Uterus (tissue), 4 donors: ENCODE measurements around the gene HLA-DRA. TPM values are rescaled to one million over a fixed set of nuclear protein-coding genes. Genes with fewer than 3 reads are reported as not detected.

Source experiments
- DNase-seq, 2 donors: peaks; one replicate each; pipeline ENCODE4 v3.0.0-alpha.2; 2019 to 2020
- H3K27ac ChIP-seq, 2 donors: fragments of 200-600 bp; sonication (generic); 1 replicate in 1 of 2; 2 replicates in 1 of 2; pipeline ENCODE4 v1.5.1; 2016 to 2018
- H3K27me3 ChIP-seq, 2 donors: fragments of 200-600 bp; sonication (generic); one replicate each; pipeline ENCODE4 v1.5.1; 2018 to 2019; ENCODE audit warnings: control low read depth in 1 of 2
- H3K36me3 ChIP-seq, 2 donors: fragments of 200-600 bp; sonication (generic); one replicate each; pipeline ENCODE4 v1.5.1; 2019; ENCODE audit warnings: control low read depth in 1 of 2
- H3K4me1 ChIP-seq, 2 donors: fragments of 200-600 bp; sonication (generic); one replicate each; pipeline ENCODE4 v1.5.1; 2018 to 2019; ENCODE audit warnings: control low read depth in 1 of 2
- H3K4me3 ChIP-seq, 2 donors: fragments of 200-600 bp; sonication (generic); 1 replicate in 1 of 2; 2 replicates in 1 of 2; pipeline ENCODE4 v1.5.1; 2018 to 2019; ENCODE audit warnings: mild to moderate bottlenecking in 1 of 2
- H3K9me3 ChIP-seq, 2 donors: fragments of 200-600 bp; sonication (generic); one replicate each; pipeline ENCODE4 v1.5.1; 2019; ENCODE audit warnings: control low read depth in 1 of 2
- POLR2A ChIP-seq, 2 donors: fragments of 450-650 bp; IDR thresholded peaks; one replicate each; pipeline ENCODE4 v1.6.1; 2016; ENCODE audit warnings: antibody characterized with exemption in 2 of 2, mild to moderate bottlenecking in 1 of 2, moderate library complexity in 1 of 2
- intact Hi-C: fragments of 100-400 bp; cut with DNase I; formaldehyde crosslinking; loops from one replicate; pipeline ENCODE4 v1.15.1; 2023; ENCODE audit warnings: low total_unique reads
- total RNA-seq, 4 donors: library from RNA; depleted of rRNA in 3 of 4; stranded (reverse); fragments of >200 nt in 3 of 4; gene quantifications; one replicate each; pipeline versions ENCODE4 v1.1.0 to v1.2.4, GENCODE V29; 2014 to 2023
- TF ChIP-seq, protein P1 (sequence below), 4 experiments: fragments of 200-600 bp in 2 of 4; fragments of 450-650 bp in 2 of 4; sonication (generic) in 2 of 4; IDR thresholded peaks; one replicate each; pipeline ENCODE4 v1.5.1; 2016 to 2019; ENCODE audit warnings: antibody characterized with exemption in 4 of 4, mild to moderate bottlenecking in 2 of 4, moderate library complexity in 1 of 4
- donor health status: DM: yes; HTN: yes; CAD: no.

Gene HLA-DRA
- total RNA-seq, 4 donors from 2014 or later, result 130 to 356 (median 227) TPM

DNA sequence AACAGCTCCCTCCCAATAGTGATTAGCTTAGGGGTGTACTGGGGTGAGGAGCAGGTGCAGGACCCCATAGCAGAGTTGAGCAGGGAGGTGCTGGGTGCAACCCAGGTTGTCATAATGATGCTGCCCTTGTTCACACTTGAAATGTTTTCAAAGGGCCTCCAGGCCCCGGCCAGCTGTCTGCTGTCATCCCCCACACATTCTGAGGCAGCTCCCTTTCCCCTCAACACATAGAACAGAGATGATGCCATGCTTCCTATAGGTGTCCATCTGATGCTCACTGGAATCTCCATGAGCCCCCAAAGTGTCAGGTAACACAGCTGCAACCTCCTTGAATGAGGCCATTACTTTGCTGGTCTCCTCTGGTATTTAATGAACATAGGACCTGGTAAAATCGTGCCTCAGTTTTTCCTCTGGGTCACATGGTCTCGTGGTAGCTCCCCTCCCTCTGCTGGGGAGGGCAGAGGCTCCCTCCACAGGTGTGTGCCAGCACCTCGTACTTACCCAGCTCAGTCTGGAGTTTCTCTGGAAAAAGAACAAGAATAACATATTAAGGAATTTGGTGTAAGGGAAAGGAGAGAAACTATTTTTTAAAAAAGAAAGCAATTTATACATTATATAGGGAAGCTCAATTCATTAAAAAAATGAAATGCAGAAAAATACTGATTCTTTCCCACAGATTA lies 38.3 kb upstream of the HLA-DRA start:
- intact Hi-C loops, result no loop called here
- no peak overlapping the region for H3K4me3 ChIP-seq
- no peak overlapping the region for H3K27ac ChIP-seq
- TF ChIP-seq, protein P1, sequence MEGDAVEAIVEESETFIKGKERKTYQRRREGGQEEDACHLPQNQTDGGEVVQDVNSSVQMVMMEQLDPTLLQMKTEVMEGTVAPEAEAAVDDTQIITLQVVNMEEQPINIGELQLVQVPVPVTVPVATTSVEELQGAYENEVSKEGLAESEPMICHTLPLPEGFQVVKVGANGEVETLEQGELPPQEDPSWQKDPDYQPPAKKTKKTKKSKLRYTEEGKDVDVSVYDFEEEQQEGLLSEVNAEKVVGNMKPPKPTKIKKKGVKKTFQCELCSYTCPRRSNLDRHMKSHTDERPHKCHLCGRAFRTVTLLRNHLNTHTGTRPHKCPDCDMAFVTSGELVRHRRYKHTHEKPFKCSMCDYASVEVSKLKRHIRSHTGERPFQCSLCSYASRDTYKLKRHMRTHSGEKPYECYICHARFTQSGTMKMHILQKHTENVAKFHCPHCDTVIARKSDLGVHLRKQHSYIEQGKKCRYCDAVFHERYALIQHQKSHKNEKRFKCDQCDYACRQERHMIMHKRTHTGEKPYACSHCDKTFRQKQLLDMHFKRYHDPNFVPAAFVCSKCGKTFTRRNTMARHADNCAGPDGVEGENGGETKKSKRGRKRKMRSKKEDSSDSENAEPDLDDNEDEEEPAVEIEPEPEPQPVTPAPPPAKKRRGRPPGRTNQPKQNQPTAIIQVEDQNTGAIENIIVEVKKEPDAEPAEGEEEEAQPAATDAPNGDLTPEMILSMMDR (IDR thresholded peaks at IDR 0.05), result no peak
- TF ChIP-seq POLR2A (IDR thresholded peaks at IDR 0.05), result no peak
- no peaks in the 10 kb centered on the region for H3K36me3 ChIP-seq
- H3K4me1 ChIP-seq, result no peaks in the 10 kb centered on the region
- H3K9me3 ChIP-seq, result no peaks in the 10 kb centered on the region
- DNase-seq, result no peak
- H3K27me3 ChIP-seq, result peaks cover 0 to 5% of the 10 kb centered on the region in 2 donors

DNA sequence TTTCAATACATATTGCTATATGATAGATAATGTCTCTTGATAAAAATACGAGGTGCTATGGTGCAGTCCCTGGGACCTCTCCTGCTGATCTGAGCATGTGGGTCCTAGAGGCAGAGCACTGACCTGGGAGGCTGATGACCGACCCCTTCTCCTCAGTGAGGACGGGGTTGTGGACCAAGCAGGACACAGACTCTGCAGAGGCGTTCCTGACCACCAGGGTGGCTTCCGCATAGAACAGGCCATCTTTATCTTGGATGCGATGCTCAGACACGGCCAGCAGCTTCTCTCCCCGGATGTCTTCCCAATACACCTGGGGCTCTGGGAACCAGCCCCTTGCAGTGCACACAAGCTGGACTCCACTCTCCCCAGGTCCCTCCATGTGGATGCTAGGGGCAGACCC lies 36.9 kb upstream of the HLA-DRA start:
- intact Hi-C loops, result no loop called here
- no peaks in the 10 kb centered on the region for H3K36me3 ChIP-seq
- no peaks in the 10 kb centered on the region for H3K9me3 ChIP-seq
- no peak overlapping the region for H3K4me3 ChIP-seq
- no peak overlapping the region for H3K27ac ChIP-seq
- no peak for DNase-seq
- TF ChIP-seq, protein P1 (IDR thresholded peaks at IDR 0.05), result no peak
- no peak for TF ChIP-seq POLR2A (IDR thresholded peaks at IDR 0.05)
- H3K4me1 ChIP-seq, result no peaks in the 10 kb centered on the region
- H3K27me3 ChIP-seq, result peaks cover 0 to 6% of the 10 kb centered on the region in 2 donors

DNA sequence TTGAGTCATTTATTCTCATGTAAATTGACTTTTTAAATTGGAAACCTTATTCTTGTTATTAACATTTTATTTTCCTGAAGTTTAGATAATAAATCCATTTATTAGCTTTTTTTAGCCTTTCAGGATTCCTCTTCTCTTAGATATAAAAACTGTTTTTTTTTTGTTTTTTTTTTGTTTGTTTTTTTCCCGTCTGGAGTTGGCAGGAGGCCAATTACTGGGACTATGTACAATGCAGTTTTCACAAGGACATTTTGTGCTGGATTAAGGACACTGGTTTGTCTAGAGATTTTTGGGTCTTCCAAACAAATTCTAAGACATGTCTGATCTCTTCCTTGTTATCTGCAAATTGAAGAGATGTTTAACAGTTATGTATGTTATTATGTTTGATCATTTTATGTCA lies 34.0 kb upstream of the HLA-DRA start:
- H3K4me3 ChIP-seq, result no peak overlapping the region
- no peak for DNase-seq
- no peak for TF ChIP-seq POLR2A (IDR thresholded peaks at IDR 0.05)
- TF ChIP-seq, protein P1 (IDR thresholded peaks at IDR 0.05), result no peak
- no peaks in the 10 kb centered on the region for H3K9me3 ChIP-seq
- peaks cover 0 to 12% of the 10 kb centered on the region in 2 donors for H3K27me3 ChIP-seq
- intact Hi-C loops, result no loop called here
- H3K27ac ChIP-seq, result no peak overlapping the region
- no peaks in the 10 kb centered on the region for H3K36me3 ChIP-seq
- no peaks in the 10 kb centered on the region for H3K4me1 ChIP-seq

- Histone ChIP-seq H3K4me1 (no peaks in the 10 kb centered on the region), H3K27me3 (peaks cover 0 to 12% of the 10 kb centered on the region in 2 donors), H3K36me3 (no peaks in the 10 kb centered on the region), H3K9me3 (no peaks in the 10 kb centered on the region), H3K4me3 (no peak overlapping the region), H3K27ac (no peak overlapping the region)
- intact Hi-C loops, result no loop called here
- DNase-seq, result no peak
- TF ChIP-seq, protein P1 (IDR thresholded peaks at IDR 0.05), result no peak
- no peak for TF ChIP-seq POLR2A (IDR thresholded peaks at IDR 0.05)
Measured at GRCh38 chr6:32406197-32406596, 33.5 kb upstream of the HLA-DRA start.

DNA sequence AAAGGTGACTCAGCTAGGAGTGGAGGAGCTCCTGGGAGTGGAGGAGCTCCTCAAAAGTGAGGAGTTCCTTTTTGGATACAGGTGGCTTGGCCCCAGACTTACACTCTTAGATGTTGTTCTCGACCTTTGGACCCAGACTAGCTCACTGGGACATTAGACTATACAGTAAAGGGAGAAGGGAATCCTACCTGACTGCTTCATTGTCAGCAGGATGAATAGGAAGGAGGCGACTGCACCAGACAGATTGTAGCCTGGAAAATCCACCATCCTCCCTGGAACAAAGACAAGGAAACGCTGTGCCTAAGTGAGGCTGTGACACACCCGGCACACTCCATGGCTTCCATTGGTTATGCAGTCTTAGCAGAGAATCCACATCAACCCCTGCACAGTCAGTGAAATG lies 32.8 kb upstream of the HLA-DRA start, which contains the start of gene BTNL2:
Gene BTNL2, minus strand, starts transcription at position 325 of the 400 bp plus-strand sequence. Its CDS starts 58 bp downstream, at position 267.
- TF ChIP-seq, protein P1 (IDR thresholded peaks at IDR 0.05), result no peak
- TF ChIP-seq POLR2A (IDR thresholded peaks at IDR 0.05), result no peak
- intact Hi-C loops, result no loop called here
- Histone ChIP-seq H3K4me1 (no peaks in the 10 kb centered on the region), H3K27me3 (peaks cover 0 to 12% of the 10 kb centered on the region in 2 donors), H3K9me3 (no peaks in the 10 kb centered on the region), H3K4me3 (no peak within 1 kb of the TSS), H3K36me3 (no peaks in the 10 kb centered on the region), H3K27ac (no peak within 1 kb of the TSS)
- no peak for DNase-seq
